ENCODE measurements around the gene CDH12.
"Not testable (repeated sequence)": the region's sequence is repeated elsewhere in the genome, so short reads cannot be mapped to it uniquely, and the experiment has no call there.

Gene CDH12

DNA sequence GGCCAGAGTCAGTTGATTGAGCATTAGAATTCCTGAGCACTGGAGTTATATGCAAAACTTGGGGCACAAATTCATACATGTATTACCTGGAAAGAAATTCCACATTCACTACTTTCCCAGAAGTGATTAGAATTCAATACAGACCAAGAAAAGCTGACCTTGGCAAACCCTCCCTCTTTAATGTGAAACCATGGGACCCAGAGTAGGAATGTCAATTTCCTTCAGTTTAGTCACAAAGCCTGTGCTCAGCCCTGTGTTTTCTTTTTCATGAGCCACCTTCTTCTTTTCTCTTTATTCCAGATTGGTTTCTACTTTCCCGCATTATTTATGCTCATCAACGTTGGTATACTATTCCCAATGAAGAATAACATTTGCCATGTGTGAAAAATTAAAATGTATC lies 420.2 kb downstream of the CDH12 start:
- no peak for DNase-seq

DNA sequence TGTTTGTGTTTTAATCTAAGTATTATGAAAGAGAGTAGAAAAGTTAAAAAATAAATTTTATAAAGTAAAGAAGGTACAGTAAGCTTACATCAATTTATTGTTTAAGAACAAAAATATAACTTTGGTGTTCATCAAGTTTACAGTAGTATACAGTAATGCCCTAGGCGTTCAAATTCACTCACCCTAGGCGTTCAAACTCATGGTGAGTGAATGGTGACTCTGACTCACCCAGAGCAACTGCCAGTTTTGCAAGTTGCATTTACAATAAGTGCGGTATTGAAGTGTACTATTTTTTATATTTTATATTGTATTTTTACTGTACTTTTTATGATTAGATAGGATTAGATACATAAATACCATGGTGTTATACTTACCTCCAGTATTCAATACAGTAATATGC lies 421.3 kb downstream of the CDH12 start:
- no peak for DNase-seq

DNA sequence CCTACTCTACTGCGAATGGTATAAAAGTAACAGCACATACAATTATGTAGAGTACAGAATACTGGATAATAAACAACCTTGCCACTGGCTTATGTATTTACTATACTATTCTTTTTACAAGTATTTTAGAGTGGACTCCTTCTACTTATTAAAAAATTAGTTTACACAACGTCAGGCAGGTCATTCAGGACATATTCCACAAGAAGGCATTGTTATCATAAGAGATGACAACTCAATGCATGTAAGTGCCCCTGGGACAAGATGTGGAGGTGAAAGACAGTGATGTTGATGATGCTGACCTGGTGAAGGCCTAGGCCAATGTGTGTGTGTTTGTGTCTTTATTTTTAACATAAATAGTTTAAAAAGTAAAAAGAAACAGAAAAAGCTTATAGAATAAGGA lies 421.7 kb downstream of the CDH12 start:
- no peak for DNase-seq

DNA sequence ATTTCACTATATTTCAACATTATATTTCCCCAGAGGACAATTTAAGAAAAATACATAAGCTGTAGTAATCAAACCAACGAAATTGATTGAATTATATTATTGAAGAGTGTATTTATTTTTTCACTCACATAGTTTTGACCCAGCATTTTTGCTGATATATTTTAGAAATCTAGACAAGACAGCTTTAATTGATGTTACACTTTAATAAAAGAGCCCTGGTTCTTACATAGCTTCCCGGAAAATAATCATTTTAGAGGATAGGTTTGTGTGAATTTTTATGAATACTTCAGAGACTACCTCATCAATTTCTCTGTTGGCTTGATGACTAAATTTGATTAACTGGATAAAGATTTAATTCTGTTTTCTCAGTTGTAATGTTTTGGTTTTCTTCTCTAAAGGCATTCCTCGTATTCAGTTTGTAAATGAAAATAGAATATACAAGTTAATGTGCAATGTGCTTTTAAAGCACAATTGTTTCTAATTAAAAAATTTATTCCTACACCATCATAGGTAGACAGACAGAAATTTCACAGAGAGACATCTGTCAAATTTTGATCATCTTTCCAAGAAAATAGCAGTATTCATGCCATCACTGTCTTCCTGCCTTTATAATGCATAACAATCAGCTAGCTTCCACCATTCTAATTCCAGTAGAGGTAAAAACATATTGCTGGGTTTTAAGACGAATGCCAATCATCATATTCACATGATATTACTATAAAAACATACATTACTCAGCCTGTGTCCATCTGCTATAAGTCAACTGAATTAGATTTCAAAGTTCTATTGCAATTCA lies 441.4 kb downstream of the CDH12 start:
- no peak for DNase-seq

DNA sequence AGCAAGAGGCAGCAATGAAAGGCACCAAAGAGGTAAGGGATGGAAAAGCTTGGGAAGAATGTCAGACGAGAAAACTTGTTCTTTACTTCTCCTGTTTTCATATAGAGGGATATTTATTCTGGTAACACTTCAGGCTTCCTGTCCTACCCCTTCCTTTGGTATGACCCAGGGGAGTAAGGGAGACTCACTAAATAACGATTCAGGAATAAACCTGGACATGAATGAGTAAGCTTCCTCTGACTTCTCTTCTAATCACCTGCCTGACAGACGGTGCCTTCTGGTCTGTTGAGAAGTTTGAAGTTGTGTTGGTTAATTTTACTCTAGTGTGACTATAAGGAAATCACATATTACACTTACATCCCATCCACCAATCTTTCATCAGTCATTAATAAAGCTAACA lies 461.2 kb downstream of the CDH12 start:
- no peak for DNase-seq

DNA sequence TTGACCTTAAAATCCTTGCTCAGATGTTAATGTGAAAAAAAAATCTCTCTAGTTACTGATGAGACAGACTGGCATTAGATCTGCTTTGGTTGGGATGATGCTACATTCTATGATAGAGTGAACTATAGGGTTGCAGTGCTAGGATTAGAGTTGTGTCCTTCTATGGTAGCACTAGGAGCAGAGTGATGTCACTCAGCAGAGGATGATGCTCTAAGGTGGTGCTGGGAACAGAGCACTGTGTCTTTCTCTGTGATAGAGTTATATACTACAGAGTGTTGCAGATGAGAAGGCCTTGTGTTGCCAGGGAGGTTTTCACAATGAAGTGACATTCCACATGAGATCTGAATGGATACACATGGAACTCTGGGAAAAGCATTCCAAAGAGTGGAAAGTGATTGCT lies 462.3 kb downstream of the CDH12 start:
- no peak for DNase-seq

DNA sequence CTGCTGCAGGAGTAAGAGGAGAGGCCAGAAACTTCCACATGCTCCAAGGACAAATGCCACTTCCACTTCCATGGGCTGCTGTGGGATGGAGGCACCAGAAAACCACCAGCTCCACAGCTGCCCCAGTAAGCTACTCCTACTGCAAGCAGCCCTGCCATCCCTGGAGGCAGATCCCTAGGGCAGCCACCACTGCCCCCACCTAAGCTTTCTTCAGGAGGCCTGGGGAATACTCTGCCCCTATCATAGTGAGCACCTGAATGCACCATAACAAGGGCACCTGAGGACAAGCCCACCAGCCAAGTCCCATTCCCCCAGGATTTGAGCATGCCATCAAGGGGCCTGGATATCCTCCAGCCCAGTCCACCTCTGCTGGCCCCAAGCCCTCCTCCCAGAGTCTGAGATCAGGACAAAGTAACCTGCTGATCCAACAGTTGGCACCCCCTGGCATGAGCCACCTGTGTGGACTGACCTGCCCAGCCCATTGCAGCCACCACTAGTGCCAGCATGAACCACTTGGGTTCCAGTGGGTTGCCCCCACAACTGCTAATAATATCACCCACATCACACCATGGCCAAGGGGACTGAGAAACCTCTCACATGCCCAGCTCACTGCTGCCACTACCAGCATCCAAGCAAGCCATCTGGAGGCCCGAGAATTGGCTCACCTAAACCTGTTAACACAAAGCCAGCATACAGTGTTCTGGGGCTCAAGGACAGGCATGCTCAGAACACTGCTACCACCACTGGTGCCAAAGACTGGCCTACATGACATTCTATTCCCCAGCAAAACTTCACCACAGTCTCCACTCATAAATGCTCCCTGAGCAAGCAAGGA lies 480.1 kb downstream of the CDH12 start:
- DNase-seq, result no peak

DNA sequence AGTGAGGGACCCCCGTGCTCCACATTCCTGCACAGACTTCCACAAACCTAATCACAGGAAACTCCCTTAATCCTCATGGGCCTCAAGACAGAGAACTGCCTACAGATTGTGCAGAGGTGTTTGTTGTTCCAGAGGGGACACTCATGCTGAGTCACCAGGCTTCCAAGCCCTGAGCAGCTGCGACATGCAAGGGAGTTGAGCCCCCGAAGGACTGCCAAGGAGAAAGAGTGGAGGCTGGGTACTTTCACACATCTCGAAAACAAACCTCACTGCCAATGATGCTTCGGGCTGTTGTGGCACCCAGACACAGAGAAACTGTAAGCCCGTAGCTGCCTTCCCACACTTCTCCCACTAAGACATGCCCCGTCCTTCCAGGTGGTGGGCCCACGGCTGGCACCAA lies 480.8 kb downstream of the CDH12 start:
- peak; percentile 75 for DNase-seq

DNA sequence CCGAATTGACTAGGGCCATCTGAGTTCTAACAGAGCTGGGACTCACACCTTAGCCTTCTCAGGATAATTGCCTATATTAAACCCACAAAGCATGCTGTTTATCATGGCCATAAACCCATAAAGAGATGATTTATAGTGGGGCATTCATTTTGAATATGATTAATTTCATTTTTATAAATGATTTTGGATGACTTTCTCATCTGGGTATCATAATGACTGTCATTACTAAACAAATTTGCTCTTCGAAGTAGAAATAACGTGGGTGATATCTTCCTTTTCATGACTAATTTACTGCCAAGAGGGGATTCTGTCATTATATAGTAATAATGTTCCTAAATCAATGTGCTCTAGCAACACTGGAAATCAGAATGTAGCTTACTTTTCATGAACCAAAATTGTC lies 498.2 kb downstream of the CDH12 start:
- DNase-seq, result no peak

DNA sequence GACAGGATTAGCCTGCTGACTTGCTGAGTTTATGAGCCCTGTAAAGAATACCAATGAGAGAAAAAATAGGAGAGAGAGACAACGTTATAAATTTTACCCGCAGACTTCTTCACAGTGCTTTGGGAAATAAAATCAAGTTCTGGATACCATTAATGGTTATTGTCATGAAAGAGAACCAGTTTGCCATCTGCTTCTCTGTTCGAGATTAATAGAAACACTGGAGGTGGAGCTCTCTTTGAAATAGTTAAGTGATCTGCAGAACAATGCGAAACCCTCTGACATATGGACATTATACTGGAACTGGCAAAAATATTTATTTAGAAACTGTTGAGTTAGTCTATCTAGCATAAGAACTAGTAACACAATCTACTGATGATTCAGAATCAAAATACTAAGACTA lies 500.7 kb downstream of the CDH12 start:
- no peak for DNase-seq

DNA sequence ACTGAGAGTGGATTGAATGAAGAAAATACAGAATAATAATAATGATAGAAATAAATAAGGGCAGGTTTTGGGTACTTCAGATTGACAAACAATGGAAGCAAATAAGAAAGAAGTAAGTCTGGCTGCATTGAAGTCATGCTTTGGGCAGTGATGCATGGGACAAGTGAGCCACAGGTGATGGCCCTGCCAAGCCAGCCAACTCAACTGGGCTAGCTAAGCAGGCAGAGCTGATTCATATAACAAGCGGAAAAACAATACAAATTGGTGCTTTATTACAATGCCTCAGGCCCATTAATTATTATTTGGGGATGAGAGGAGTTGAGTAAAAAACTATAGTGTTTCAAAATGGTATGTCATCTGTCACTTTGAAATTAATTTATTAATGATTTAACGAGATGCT lies 502.0 kb downstream of the CDH12 start:
- DNase-seq, result no peak

DNA sequence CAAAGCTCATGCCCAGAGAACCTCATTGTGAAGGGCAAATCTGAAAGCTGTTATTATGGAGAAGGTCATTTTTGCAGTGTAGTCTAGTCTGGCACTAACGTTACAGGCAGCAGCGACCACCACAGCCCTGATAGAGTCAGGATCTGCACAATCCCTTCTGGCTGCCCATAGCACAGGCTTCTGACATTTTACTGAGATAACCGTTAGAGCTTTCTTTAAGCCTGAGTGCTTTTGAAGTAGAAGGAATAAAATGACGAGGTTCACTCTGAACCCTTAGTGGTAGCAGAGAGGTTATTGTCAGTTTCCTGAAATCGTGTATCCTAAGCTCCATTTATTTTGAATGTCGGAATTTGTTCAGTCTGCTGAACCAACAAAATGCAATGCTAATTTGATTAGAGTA lies 505.1 kb downstream of the CDH12 start:
- DNase-seq, result no peak

DNA sequence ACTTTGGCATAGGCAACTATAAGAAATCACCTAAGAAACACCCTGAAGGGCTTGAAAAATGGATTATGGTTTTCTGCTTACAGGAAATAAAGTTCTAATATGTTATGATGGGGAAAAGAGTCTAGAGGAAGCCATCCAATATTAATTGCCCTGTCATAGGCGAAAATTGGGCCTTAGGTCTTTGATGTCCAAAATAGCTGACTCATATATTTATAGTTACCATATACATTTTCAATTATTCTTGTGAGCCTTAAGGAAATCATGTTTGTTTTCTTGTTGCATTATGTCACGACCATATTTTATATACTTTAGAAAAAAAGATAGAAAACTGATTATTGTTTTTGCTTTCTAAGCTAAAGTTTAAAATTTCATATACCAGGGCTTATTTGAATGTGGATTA lies 509.1 kb downstream of the CDH12 start:
- DNase-seq, result no peak

DNA sequence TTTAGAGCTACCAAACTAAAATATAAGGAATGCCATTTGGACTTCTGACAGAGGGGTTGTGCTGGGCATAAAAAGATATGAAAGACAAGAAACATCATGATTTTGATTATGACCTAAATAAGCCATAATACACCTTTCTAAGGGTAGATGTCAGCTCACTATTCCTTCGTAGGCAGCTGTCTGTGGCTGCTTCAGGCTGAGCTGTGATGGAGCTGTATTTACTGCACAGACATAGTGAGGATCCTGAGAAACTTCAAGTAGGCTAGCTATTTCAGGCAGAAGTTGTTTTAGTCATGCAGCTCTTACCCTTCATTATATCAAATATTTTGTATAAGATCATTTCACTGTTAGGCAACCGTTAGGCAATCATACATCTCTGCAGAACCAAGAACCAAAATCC lies 511.7 kb downstream of the CDH12 start:
- DNase-seq, result no peak

DNA sequence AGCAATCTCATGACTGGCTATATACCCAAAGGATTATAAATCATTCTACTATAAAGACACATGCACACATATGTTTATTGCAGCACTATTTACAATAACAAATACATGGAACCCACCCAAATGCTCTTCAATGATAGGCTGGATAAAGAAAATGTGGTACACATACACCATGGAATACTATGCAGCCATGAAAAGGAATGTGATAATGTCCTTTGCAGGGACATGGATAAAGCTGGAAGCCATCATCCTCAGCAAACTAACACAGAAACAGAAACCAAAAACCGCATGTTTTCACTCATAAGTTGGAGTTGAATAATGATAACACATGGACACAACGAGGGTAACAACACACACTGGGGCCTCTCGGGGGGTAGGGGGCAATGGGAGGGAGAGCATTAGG lies 520.2 kb downstream of the CDH12 start:
- not testable (repeated sequence) for DNase-seq

DNA sequence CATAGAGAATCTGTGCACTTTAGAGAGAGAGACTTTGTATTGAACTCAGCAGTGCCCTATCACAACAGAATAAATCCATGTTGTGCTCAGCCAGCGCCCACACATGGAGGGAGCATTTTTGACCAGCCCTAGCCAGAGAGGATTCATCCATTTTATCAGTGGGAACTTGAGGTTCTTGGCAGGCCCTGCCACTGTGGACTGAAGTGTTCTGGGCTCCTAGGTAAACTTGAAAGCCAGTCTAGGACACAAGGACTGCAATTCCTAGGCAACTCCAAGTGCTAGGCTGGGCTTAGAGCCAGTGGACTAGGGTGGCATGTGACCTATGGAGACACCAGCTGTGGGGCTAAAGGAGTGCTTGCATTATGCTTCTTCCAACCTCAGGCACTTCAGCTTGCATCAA lies 523.5 kb downstream of the CDH12 start:
- DNase-seq, result no peak

DNA sequence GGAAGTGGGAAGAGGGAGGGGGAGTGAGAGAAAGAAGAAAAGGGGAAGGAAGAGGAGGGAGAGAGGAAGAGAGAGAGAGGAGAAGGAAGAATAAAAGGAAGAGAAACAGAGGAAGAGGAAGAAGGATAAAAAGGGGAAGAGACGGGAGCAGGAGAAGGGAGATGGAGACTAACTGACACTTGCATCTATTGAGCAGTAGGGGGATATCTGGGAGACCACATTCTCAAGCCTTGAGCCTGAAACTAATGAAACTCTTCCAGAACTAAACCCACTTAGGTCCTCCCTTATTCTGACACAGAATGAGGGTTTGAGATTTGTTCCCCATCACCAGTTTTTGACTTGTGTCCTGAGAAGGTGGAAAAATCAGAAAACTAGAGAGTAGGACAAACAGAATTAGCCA lies 533.3 kb downstream of the CDH12 start:
- DNase-seq, result no peak

DNA sequence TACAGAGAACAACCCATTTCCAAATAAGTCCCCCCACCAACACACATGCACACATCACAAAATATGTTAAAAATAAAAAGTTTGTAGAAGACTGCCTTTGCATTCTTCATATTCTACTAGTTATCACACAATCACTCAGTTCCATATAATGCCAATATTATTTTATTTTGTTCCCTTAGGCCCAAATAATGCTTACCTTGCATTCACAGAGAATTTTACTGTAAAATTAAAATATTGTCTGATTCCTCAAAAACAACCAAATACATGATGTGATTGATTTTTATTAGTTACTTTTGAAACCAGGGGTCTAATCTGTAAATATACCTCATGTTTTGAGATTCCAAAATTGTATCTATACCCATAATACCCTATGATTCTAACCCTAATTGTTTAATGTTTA lies 536.9 kb downstream of the CDH12 start:
- no peak for DNase-seq

DNA sequence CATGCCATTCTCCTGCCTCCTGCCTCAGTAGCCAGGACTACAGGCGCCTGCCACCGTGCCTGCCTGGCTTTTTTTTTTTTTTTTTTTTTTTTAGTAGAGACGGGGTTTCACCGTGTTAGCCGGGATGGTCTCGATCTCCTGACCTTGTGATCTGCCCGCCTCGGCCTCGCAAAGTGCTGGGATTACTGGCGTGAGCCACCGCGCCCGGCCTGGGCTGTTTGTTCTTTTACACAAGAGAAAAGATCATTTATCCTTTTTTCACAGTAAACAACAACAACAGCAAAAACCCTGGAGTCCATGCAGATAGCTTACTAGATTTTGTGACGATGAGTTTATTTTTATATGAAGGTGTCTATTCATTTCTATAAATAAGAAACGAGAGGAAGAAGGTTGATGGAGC lies 538.1 kb downstream of the CDH12 start:
- DNase-seq, result not testable (repeated sequence)

DNA sequence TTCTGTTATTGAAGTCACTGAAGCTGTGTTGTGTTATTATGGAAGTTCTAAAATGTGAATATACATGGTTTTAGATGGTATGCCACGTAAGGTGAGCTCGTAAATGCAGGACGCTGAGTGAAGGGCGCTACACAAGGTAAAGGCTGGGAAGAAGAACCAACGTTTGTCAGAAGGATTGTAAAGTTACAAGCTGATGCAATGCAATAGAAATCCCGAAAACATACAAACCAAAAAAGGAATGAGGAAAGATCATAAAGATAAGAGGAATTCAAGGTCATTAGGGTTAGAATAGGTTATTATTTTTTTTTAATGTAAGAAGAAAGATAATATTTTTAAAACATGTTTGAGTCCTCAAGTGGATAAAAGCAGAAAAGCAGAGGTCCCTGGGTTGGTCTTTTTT lies 538.6 kb downstream of the CDH12 start:
- DNase-seq, result no peak

DNA sequence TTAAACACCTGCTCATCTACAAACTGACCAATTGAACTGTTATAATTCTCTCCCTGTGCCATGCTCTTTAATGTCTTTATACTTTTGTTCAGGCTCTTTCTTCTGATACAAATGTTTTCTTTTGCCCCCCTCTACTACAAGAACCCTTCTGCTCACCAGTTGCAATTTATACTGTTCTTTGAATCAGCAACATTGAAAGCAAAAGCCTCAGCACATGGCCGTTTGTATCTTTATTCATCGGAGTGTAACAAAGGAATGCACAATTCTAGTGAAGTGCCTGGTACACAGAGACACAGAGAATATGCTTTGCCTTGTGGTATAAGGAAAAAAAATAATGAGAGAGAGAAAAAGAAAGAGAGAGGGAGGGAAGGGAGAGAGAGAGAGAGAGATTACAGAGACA lies 547.1 kb downstream of the CDH12 start:
- no peak for DNase-seq

DNA sequence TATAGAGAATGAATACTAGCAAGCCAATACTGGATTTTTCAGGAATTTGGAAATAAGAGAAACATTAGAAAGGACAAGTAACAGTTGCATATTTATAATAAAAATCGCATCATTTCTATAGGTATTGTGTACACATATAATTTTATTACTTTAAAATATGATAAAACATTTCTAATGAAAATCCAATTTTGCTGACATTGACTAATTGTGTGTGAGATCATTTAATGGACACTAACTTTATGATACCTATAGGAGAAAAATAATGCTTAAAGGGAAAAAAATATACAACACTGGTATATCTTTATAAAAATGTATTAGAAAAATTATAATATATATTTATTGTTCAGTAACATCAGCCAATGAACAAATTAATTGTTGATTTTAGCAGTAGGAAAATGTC lies 557.3 kb downstream of the CDH12 start:
- DNase-seq, result no peak

DNA sequence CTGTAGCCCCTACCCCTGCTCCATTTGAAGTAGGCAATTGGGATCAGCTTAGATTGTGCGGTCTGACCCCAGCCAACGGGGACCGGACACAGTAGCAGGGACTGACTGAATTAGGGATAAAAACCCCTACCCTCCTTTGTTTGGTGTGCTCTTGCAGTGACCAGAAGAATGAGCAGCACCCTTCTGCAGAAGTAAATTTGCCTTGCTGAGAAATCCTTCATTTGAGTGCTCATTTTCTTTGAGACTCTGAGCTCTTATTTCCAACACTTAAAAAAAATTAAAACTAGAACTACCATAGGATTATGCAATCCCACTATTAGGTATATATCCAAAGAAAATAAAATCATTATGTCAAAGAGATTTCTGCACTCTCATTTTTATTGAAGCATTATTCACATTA lies 560.0 kb downstream of the CDH12 start:
- DNase-seq, result no peak

DNA sequence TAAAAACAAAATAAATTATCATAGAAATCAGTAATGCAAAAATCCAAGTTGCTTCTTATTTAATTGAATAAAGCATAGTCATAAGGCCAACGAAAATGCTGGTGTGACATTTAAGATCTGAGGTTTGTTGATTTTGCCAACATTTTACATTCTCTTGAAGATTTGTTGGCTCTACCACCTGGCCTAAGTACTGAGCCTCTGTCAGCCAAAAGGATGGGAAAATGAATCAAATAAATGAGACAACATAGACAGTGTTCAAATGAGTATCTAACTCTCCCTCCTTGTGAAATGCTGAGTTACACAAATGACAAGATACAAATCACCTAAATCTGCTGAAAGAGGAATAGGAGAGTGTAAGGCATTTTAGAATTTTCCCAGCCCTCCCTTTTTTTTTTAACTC lies 575.0 kb downstream of the CDH12 start:
- no peak for DNase-seq
